Caco-2 (cell line): ENCODE data around the gene GALNT15. TPM values are rescaled to one million over a fixed set of nuclear protein-coding genes. Genes with fewer than 3 reads are reported as not detected.

ENCODE experiments used
- BruUV-seq: library from RNA; stranded (reverse); fragments of 400-500 nt; replicated peaks from 2 replicates; lab custom pipeline; 2021; lab: Mats Ljungman, UMichigan
- CTCF ChIA-PET: fragments of 300-600 bp; sonication (Branson Sonifier 250); formaldehyde crosslinking; loops from one replicate; lab custom pipeline; 2022; ENCODE audit warnings: antibody characterized with exemption; lab: Charles Lee
- POLR2A ChIA-PET: fragments of 300-600 bp; sonication (Branson Sonifier 250); formaldehyde crosslinking; loops from one replicate; lab custom pipeline; 2022; ENCODE audit warnings: antibody characterized with exemption; lab: Charles Lee
- DNase-seq, 2 experiments: peaks; one replicate each; pipeline versions ENCODE4 v3.0.0 to v3.0.0-alpha.2; 2020 to 2022
- H3K27me3 ChIP-seq: replicated peaks from 2 replicates; pipeline ENCODE4 v1.6.0; 2011; ENCODE audit warnings: low read length; ENCODE audit not compliant: control insufficient read depth, insufficient read depth
- H3K36me3 ChIP-seq: 2 replicates; pipeline ENCODE4 v1.5.1; 2011; ENCODE audit warnings: low read length; ENCODE audit not compliant: control insufficient read depth, insufficient read depth
- H3K4me1 ChIP-seq: fragments of 250-450 bp; sonication (Bioruptor Pico); 2 replicates; pipeline ENCODE4 v1.5.1; 2020; ENCODE audit warnings: mild to moderate bottlenecking
- H3K4me3 ChIP-seq: 2 replicates; pipeline ENCODE4 v1.5.1; 2011; ENCODE audit warnings: low read depth, mild to moderate bottlenecking, control low read depth, low read length
- H3K9me3 ChIP-seq: fragments of 250-450 bp; sonication (Bioruptor Pico); 2 replicates; pipeline ENCODE4 v1.5.1; 2020; ENCODE audit warnings: mild to moderate bottlenecking, moderate library complexity
- H3K27ac Mint-ChIP-seq: one replicate; pipeline ENCODE4 v1.8.0; 2022; ENCODE audit warnings: mixed read lengths; ENCODE audit not compliant: unreplicated experiment
- H3K27me3 Mint-ChIP-seq: one replicate; pipeline ENCODE4 v1.8.0; 2022; ENCODE audit warnings: mixed read lengths; ENCODE audit not compliant: insufficient read depth, unreplicated experiment
- H3K36me3 Mint-ChIP-seq: one replicate; pipeline ENCODE4 v1.8.0; 2022; ENCODE audit warnings: mild to moderate bottlenecking, mixed read lengths; ENCODE audit not compliant: insufficient read depth, unreplicated experiment
- H3K4me1 Mint-ChIP-seq: one replicate; pipeline ENCODE4 v1.8.0; 2022; ENCODE audit warnings: low read depth, mixed read lengths; ENCODE audit not compliant: unreplicated experiment
- H3K4me3 Mint-ChIP-seq: one replicate; pipeline ENCODE4 v1.8.0; 2022; ENCODE audit warnings: mild to moderate bottlenecking, moderate library complexity, mixed read lengths; ENCODE audit not compliant: unreplicated experiment
- H3K9me3 Mint-ChIP-seq: one replicate; pipeline ENCODE4 v1.8.0; 2022; ENCODE audit warnings: mixed read lengths; ENCODE audit not compliant: unreplicated experiment
- CTCF ChIP-seq, 2 experiments: fragments of 200-600 bp in 1 of 2; IDR thresholded peaks; 1 replicate in 1 of 2; 2 replicates in 1 of 2; pipeline versions ENCODE4 v1.5.1 to v1.8.0; 2011 to 2022; ENCODE audit warnings: antibody characterized with exemption in 1 of 2, control low read depth in 1 of 2, inconsistent platforms in 1 of 2, low read depth in 1 of 2, low read length in 1 of 2, mild to moderate bottlenecking in 1 of 2, moderate library complexity in 1 of 2; ENCODE audit not compliant: insufficient read depth in 1 of 2, severe bottlenecking in 1 of 2, unreplicated experiment in 1 of 2
- intact Hi-C: fragments of 100-400 bp; cut with micrococcal nuclease; formaldehyde crosslinking; loops from one replicate; pipeline ENCODE4 v1.10.0; 2022; ENCODE audit not compliant: unreplicated experiment
- total RNA-seq: library from RNA; stranded (reverse); gene quantifications from 2 replicates; pipeline ENCODE4 v1.2.3, GENCODE V29; 2022

The GALNT15 gene
- total RNA-seq, 1 experiment from 2014 or later: not detected

DNA sequence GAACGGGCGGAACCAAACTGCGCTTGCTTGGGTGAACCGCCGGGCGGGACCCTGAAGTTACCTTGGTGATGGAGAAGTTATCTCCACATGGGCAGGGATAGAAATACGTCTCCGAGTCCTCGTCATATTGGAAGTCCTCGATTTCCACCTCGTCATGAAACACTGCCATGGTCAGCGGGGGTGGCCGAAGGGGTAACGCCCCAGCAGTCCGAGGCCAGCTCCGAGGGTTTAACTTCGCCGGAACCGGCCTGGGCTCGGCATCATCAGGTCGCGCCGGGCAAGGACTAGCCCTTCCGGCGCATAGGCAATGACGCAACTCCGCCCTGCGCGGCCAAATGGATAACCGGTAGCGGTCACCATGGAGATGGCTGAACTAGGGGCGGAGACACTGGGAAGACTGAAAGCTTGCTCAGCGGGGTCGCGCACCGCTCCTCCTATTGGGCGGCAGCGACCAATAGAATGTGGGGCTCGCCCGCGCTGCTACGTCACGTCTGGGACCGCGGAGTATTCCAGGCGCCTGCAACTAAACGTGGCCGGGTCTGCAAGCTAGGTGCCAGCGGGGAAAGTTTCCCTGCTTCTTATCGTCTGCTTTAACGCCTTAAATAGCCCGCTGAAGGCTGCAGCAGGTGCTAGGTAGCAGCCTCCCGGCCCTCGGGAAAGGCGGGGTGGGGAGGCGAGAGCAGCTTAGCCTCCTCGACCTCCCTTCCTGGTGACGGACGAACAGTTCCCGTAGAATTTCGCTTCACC lies 90.4 kb downstream of the GALNT15 start, which contains the start of the genes DPH3 and OXNAD1:
DPH3 (minus strand) TSS at position 236 of the 747 bp plus-strand sequence; CDS start at position 169, 67 bp downstream.
OXNAD1 (plus strand) TSS at position 505 of the 747 bp plus-strand sequence. CDS start 5,741 bp downstream, outside the sequence.
- H3K9me3 ChIP-seq: no peaks in the 10 kb centered on the region
- H3K4me1 Mint-ChIP-seq: peaks cover 14% of the 10 kb centered on the region
- H3K27me3 ChIP-seq: no peaks in the 10 kb centered on the region
- intact Hi-C loops: no loop called here
- CTCF ChIA-PET: interaction anchor here (1.0 to 1.3 kb wide), 4 partner anchors 13 to 286 kb away, joined by 4 to 6 read pairs (median 4); no protein-coding TSS in a partner anchor
- DNase-seq: peak; percentile 99
- peaks cover 5% of the 10 kb centered on the region for H3K4me1 ChIP-seq
- H3K4me3 ChIP-seq: peak within 1 kb of the TSS; percentile 76
- H3K36me3 Mint-ChIP-seq: peaks cover 17% of the 10 kb centered on the region
- POLR2A ChIA-PET: interaction anchor here (0.6 to 1.6 kb wide), 5 partner anchors 12 to 205 kb away, joined by 5 to 12 read pairs (median 8); no protein-coding TSS in a partner anchor
- H3K4me3 Mint-ChIP-seq: peak within 1 kb of the TSS; percentile 76
- H3K9me3 Mint-ChIP-seq: no peaks in the 10 kb centered on the region
- no TSS peak for BruUV-seq
- peak within 1 kb of the TSS; percentile 71 for H3K27ac Mint-ChIP-seq
- no peaks in the 10 kb centered on the region for H3K36me3 ChIP-seq
- H3K27me3 Mint-ChIP-seq: no peaks in the 10 kb centered on the region
- no peak for TF ChIP-seq CTCF (IDR thresholded peaks at IDR 0.05; ENCODE audit: insufficient read depth in 1 of 2, low read depth in 1 of 2, low read length in 1 of 2, severe bottlenecking in 1 of 2, unreplicated experiment in 1 of 2)

DNA sequence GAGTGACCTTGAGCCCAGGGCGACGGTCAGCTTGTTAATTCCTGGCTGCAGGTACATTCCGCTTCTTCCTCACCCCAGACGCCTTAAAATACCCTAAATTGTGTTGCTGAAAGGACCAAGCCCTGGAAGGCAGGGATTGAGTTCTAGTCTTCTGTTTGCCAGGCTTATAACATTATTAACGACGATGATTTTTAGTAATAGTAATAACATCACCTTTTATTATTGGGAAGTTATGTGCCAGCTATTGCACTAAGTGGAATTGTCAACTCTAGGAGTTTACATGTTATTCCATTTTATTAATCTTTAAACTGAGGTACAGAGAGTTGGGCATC lies 90.9 kb downstream of the GALNT15 start:
- Histone ChIP-seq H3K4me1 (peaks cover 5% of the 10 kb centered on the region), H3K4me3 (peak overlapping the region; percentile 69), H3K9me3 (no peaks in the 10 kb centered on the region), H3K27me3 (no peaks in the 10 kb centered on the region), H3K36me3 (no peaks in the 10 kb centered on the region)
- Mint-ChIP-seq H3K36me3 (peaks cover 17% of the 10 kb centered on the region), H3K27ac (peak overlapping the region; percentile 71), H3K9me3 (no peaks in the 10 kb centered on the region), H3K4me1 (peaks cover 14% of the 10 kb centered on the region), H3K4me3 (peak overlapping the region; percentile 76), H3K27me3 (no peaks in the 10 kb centered on the region)
- POLR2A ChIA-PET: interaction anchor here (0.6 to 1.6 kb wide), 5 partner anchors 11 to 205 kb away, joined by 5 to 12 read pairs (median 8); no protein-coding TSS in a partner anchor
- CTCF ChIA-PET: interaction anchor here (1.0 to 1.3 kb wide), 3 partner anchors 23 to 286 kb away, joined by 4 to 6 read pairs (median 5); no protein-coding TSS in a partner anchor
- TF ChIP-seq CTCF (IDR thresholded peaks at IDR 0.05; ENCODE audit: insufficient read depth in 1 of 2, low read depth in 1 of 2, low read length in 1 of 2, severe bottlenecking in 1 of 2, unreplicated experiment in 1 of 2): no peak
- no peak for DNase-seq
- intact Hi-C loops: no loop called here
- BruUV-seq: TSS peak; percentile 77

- H3K27me3 ChIP-seq: no peaks in the 10 kb centered on the region
- intact Hi-C loops: no loop called here
- no TSS peak for BruUV-seq
- no peaks in the 10 kb centered on the region for H3K27me3 Mint-ChIP-seq
- no peak overlapping the region for H3K4me3 ChIP-seq
- TF ChIP-seq CTCF (IDR thresholded peaks at IDR 0.05; ENCODE audit: insufficient read depth in 1 of 2, low read depth in 1 of 2, low read length in 1 of 2, severe bottlenecking in 1 of 2, unreplicated experiment in 1 of 2): no peak
- peaks cover 14% of the 10 kb centered on the region for H3K4me1 Mint-ChIP-seq
- ChIA-PET POLR2A (no interaction called here), CTCF (interaction anchor here (0.6 kb wide), 1 partner anchor 153 kb away, joined by 4 read pairs; no protein-coding TSS in a partner anchor)
- no peaks in the 10 kb centered on the region for H3K9me3 Mint-ChIP-seq
- no peaks in the 10 kb centered on the region for H3K9me3 ChIP-seq
- peaks cover 30% of the 10 kb centered on the region for H3K36me3 Mint-ChIP-seq
- no peak for DNase-seq
- H3K4me1 ChIP-seq: peaks cover 5% of the 10 kb centered on the region
- no peak overlapping the region for H3K4me3 Mint-ChIP-seq
- H3K36me3 ChIP-seq: no peaks in the 10 kb centered on the region
- no peak overlapping the region for H3K27ac Mint-ChIP-seq
Measured at GRCh38 chr3:16266714-16267113, 92.2 kb downstream of the GALNT15 start.
